GM19397 (cell line): Measurements from ENCODE around the gene FZR1.
A peak's percentile ranks its signal among the peaks of the same experiment; 100 is the strongest.
"Not testable (repeated sequence)": the region's sequence is repeated elsewhere in the genome, so short reads cannot be mapped to it uniquely, and the experiment has no call there.

ENCODE experiments used
- ATAC-seq: cut with Tn5 transposase; IDR thresholded peaks from one replicate; pipeline ENCODE4 v1.9.1; 2021; ENCODE audit warnings: mild to moderate bottlenecking, moderate library complexity; ENCODE audit not compliant: unreplicated experiment

Gene FZR1

GRCh38 chr19:3494051-3494450 is 12.1 kb upstream of the FZR1 start:
- ATAC-seq: no peak

- ATAC-seq: no peak
These were observed 11.6 kb upstream of the FZR1 start for GRCh38 chr19:3494559-3494958.

DNA sequence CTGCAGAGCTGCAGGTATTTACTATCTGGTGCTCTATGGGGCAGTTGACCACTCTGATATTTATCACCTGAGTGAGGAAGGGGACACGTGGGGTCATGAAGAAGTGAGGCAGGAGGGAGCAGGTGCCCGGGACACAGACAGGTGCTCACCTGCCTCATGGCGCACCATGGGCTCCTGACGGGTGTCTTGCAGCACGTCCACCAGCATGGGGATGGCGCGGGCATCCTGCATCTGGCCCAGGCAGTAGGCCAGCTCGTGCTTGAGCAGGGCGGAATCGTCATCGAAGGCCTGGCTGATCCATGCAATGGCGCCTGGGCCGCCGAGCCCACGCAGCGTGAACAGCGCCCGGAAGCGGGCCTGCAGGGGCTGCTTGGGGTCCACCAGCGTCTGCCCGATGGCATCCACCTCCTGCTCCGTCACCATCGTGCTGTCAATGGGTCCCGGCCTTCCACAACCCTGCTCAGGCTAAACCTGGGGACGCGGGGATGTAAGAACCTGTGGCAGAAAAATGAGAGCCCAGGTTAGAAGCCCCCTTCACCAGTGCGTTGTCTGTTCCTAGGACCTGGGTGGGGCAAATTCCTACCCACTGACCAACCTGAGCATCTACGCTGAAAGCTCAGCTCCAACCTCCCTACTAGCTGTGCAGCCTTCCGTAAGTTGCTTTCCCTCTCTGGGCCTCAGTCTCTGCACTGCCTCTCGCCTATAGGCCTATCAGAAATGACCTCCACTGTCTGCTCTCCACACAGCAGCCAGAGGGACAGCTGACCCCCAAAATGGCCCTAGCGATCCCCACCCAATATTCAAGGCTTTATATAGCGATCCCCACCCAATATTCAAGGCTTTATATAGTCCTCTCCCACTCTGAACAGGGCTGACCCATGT is 9.5 kb upstream of the FZR1 start:
- no peak for ATAC-seq

- ATAC-seq: no peak
These were observed 8.2 kb upstream of the FZR1 start for GRCh38 chr19:3497757-3498520.

GRCh38 chr19:3499738-3500428 is 6.2 kb upstream of the FZR1 start:
- no peak for ATAC-seq

DNA sequence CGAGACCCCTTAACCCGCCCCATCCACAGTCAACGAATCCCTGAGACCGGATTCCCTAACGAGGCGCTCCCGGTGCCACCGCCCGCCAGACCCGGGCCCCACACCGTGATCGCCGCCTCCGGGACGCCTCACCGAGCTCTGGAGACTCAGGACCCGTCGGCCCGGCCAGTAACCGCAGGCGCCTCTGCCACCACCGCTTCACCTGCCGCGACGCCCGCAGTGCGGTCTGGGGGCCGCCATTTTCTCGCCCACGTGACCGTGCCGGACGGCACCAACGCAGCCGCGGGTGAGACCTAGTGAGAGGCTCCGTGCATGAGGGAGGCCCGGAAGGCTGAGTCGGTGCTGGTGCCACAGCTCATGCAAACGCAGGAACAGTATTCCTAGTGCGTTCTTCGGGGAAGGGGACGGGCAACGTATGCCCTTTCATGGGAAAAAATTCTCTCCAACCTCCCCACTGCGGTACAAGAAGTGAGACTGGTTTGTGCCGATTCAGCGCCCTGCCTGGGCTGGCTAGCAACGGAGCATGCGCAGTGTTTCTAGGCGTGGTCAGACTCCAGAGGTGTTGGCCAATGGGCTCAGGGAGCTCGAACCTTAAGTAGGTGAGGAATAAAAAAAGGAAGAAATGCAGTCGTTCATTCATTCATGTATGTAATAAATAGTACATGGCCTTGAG is 5.5 kb upstream of the FZR1 start, which contains the start of gene DOHH:
DOHH (minus strand) TSS at position 246 of the 673 bp plus-strand sequence. CDS start 3,860 bp downstream, outside the sequence.
- ATAC-seq: peak; percentile 85

DNA sequence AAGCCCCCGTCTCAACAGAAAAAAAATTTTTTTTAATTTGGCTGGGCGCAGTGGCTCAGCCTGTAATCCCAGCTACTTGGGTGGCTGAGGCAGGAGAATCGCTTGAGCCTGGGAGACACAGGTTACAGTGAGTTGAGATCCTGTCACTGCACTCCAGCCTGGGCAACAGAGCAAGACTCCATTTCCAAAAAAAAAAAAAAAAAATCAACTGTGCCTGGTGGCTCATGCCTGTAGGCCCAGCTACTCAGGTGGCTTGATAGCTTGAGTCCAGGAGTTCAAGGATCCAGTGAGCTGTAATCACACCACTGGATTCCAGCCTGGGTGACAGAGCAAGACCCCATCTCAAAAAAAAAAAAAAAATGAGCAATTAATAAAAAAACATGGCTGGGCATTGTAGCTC is 4.3 kb upstream of the FZR1 start:
- ATAC-seq: no peak

GRCh38 chr19:3503036-3503572 is 3.0 kb upstream of the FZR1 start:
- ATAC-seq: no peak

DNA sequence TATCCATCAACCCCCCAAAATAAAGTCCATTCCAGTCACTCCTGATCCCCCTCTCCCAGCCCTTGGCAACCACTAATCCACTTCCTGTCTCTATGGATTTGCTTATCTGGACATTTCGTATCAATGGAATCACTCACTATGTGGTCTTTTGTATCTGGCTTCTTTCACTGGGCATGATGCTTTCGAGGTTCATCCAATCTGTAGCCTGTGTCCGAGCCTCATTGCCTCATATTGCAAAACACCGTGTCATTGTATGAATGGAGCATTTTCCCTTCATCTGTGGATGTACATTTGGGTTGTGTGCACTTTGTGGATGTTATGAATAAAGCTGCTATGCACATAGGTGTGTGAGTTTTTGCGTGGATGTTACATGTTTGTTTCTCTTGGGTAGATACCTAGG is 1.4 kb upstream of the FZR1 start:
- ATAC-seq: no peak

DNA sequence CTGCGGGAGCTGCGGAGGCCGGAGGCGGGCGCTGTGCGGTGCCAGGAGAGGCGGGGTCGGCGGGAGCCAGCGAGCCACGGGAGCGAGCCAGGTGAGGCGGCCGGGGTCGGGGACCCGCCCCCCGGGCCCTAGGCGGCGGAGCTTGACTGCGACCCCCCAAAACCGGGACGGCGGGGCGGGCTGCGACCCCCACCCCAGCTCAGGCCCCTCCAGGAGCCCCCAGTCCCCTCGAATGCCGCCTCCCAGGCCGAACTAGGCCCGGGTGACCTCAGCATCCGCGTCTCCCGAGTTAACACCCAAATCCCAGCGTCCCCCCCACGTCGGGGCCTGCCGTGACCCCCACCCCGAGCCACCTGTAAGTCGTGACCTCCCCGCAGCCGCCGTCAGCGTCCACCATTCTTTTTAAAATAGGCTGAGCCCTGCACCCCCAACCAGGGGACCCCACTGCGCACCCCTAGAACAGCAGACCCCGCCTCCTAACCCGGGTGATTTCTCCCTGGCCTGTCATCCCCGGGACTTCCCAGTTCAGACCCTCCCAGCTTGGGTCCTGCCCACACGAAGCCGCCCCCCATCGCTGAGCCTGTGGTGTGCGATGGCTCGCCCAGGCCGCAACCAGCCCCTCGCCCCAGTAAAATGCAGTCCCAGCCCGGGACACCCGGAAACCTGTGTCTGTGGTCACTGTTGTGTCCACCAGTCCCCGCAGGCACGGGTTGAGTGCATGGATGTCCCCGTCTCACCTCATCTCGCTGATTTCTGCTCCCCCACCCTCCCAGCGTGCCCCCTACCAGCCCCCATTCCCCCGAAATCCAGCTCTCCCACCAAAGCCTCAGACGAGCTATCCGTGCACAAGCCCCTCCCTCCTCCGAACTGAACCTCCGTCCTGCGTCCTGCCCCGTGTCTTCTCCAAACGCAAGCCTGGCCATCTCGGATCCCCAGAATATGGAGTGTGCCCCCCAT is 551 bp downstream of the FZR1 start:
- ATAC-seq: peak; percentile 6

GRCh38 chr19:3507371-3508120 is 1.4 kb downstream of the FZR1 start:
- ATAC-seq: no peak

- not testable (repeated sequence) for ATAC-seq
These were observed 2.1 kb downstream of the FZR1 start for GRCh38 chr19:3508121-3508661.

GRCh38 chr19:3508771-3509535 is 2.8 kb downstream of the FZR1 start:
- no peak for ATAC-seq

DNA sequence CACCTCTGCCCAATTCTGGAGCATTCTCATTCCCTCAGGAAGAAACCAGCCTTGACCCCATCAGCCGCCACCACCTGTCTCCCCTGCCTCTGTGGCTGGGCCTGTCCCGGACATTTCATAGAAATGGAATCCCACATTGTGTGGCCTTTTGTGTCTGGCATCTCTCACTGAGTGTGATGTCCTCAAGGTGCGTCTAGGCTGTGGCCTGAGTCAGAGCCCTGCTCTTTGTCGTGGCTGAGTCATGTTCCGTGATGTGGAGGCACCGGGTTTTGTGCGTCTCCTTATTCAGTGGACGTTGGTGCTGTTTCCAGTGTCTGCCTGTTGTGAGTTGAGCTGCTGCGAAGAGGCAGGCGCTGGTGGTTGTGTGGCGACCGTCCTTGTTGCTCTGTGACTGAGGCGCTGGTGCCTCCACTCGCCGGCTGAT is 3.5 kb downstream of the FZR1 start:
- no peak for ATAC-seq

DNA sequence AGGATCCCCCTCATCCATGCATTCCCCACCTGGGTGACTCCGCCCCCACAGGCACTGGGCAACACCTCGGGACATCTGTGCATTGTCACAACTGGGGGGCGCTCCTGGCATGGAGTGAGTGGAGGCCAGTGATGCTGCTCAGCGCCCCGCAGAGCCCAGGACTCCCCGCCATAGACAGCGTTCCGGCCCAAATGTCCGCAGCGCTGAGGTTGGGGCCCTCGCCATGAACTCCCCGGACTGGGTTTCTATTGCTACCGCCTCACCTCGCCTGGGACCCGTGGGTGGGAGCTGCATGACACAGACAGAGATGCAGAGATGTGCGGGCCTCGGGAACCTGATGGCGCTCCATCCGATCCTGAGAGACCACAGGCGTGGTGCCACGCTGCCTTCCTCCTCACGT is 4.6 kb downstream of the FZR1 start:
- ATAC-seq: no peak

DNA sequence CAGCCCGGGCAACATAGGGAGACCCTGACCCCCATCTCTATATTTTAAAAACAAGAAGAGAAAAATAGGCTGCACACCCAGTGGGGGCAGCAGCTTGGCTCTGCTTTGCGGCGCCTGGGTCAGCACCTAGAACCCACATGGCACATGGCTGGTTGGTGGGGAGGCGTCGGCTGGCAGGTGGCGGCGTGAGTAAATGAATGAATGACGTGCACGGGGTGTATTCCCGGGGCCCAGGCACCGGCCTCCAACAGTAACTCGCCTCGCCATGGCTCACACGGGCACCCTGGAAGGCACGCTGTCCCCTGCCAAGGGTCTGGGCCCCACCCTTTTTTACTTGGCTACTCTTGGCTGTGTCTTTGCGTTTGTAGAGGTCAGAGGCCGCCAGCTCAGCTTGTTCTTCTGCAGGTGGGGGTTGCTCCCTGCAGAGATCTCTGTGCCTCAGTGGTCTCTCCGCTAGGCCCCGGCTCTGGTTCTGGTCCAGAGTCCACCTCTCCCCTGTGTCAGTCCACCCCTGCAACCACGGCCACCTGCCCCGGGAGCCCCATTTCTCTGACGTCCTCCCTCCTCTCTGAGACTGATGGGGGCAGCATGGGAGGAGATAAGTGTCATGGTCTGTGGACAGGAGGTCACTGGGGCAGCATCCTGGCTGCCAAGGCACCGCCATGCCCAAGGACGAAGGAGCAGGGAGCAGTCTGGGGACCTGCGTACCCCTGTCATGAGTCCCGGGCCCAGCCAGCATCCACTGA is 5.6 kb downstream of the FZR1 start:
- ATAC-seq: no peak
